Breast epithelium (tissue), 3 donors: ENCODE data around the gene TSR3.

Experiments used
- CTCF ChIP-seq, 3 donors: fragments of 450-650 bp; IDR thresholded peaks; one replicate each; pipeline ENCODE4 v1.5.1; 2016 to 2017; ENCODE audit warnings: antibody characterized with exemption in 3 of 3, mild to moderate bottlenecking in 3 of 3, moderate library complexity in 3 of 3
- POLR2A ChIP-seq: fragments of 450-650 bp; IDR thresholded peaks from one replicate; pipeline ENCODE4 v1.6.1; 2016; ENCODE audit warnings: antibody characterized with exemption, mild to moderate bottlenecking, moderate library complexity

GRCh38 chr16:1322407-1322806 lies 29.3 kb downstream of the TSR3 start:
- TF ChIP-seq CTCF (IDR thresholded peaks at IDR 0.05), result no peak
- TF ChIP-seq POLR2A, result no peak
